BJ (cell line): ENCODE data around the gene TMEM237. TPM values are rescaled to one million over a fixed set of nuclear protein-coding genes. Genes with fewer than 3 reads are reported as not detected.

Source experiments
- CTCF ChIA-PET: fragments of 350-600 bp; formaldehyde crosslinking; extraction: SDS; loops from one replicate; lab custom pipeline; 2021; ENCODE audit warnings: antibody characterized with exemption, inconsistent platforms; lab: Yijun Ruan, JAX
- POLR2A ChIA-PET: fragments of 300-600 bp; sonication (Branson Sonifier 250); formaldehyde crosslinking; extraction: SDS; loops from one replicate; lab custom pipeline; 2021; ENCODE audit warnings: antibody characterized with exemption; lab: Charles Lee
- DNase-seq: peaks from one replicate; pipeline ENCODE4 v3.0.0-alpha.2; 2011; ENCODE audit warnings: low read depth
- H3K27me3 ChIP-seq: 2 replicates; pipeline ENCODE4 v1.6.0; 2011; ENCODE audit warnings: low read length; ENCODE audit not compliant: control insufficient read depth, insufficient read depth
- H3K36me3 ChIP-seq: 2 replicates; pipeline ENCODE4 v1.5.1; 2011; ENCODE audit warnings: low read length; ENCODE audit not compliant: control insufficient read depth, insufficient read depth
- H3K4me3 ChIP-seq: 2 replicates; pipeline ENCODE4 v1.5.1; 2011; ENCODE audit warnings: low read depth, mild to moderate bottlenecking, control low read depth, low read length
- polyA plus RNA-seq: library from polyadenylated mRNA; depleted of rRNA; stranded (reverse); fragments of >200 nt; gene quantifications from 2 replicates; pipeline ENCODE4 v1.2.3, GENCODE V29; 2011
- TF ChIP-seq, protein P1 (sequence below): IDR thresholded peaks from 2 replicates; pipeline ENCODE4 v1.5.1; 2011; ENCODE audit warnings: low read depth, mild to moderate bottlenecking, control low read depth, inconsistent platforms, low read length, moderate library complexity; ENCODE audit not compliant: insufficient read depth

The TMEM237 gene
- polyA plus RNA-seq, 1 experiment = 48.6 TPM

GRCh38 chr2:201654616-201655384 is 11.5 kb upstream of the TMEM237 start:
- Histone ChIP-seq H3K36me3 (no peaks in the 10 kb centered on the region), H3K4me3 (no peak overlapping the region), H3K27me3 (no peaks in the 10 kb centered on the region)
- peak; percentile 72 for DNase-seq
- ChIA-PET CTCF (interaction anchor here (0.6 to 1.7 kb wide), 4 partner anchors 10 to 41 kb away, joined by 3 to 9 read pairs (median 4); no protein-coding TSS in a partner anchor), POLR2A (interaction anchor here (0.6 kb wide), 1 partner anchor 12 kb away, joined by 3 read pairs; no protein-coding TSS in a partner anchor)
- TF ChIP-seq, protein P1, sequence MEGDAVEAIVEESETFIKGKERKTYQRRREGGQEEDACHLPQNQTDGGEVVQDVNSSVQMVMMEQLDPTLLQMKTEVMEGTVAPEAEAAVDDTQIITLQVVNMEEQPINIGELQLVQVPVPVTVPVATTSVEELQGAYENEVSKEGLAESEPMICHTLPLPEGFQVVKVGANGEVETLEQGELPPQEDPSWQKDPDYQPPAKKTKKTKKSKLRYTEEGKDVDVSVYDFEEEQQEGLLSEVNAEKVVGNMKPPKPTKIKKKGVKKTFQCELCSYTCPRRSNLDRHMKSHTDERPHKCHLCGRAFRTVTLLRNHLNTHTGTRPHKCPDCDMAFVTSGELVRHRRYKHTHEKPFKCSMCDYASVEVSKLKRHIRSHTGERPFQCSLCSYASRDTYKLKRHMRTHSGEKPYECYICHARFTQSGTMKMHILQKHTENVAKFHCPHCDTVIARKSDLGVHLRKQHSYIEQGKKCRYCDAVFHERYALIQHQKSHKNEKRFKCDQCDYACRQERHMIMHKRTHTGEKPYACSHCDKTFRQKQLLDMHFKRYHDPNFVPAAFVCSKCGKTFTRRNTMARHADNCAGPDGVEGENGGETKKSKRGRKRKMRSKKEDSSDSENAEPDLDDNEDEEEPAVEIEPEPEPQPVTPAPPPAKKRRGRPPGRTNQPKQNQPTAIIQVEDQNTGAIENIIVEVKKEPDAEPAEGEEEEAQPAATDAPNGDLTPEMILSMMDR = no peak

DNA sequence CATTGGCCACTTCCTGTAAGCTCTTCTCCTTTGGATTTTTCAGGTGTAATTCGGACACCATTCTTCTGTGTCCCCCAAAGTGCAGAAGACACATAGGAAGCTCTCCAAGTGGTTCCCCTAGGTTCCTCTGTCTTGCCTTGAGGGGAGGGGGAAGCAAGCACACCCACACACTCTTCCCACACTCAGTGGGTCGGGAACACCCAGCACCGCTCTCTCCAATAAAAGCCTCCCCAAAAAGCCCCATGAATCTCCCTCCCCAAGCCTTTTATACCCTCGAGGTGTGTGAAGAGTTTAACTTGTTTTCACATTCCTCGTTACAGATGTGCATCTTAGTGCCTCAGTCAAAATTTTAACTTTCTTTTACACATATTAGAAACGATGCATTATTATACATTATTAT is 9.9 kb upstream of the TMEM237 start:
- no peak for DNase-seq
- Histone ChIP-seq H3K36me3 (no peaks in the 10 kb centered on the region), H3K4me3 (no peak overlapping the region), H3K27me3 (no peaks in the 10 kb centered on the region)
- TF ChIP-seq, protein P1 = no peak
- ChIA-PET POLR2A (no interaction called here), CTCF (no interaction called here)

DNA sequence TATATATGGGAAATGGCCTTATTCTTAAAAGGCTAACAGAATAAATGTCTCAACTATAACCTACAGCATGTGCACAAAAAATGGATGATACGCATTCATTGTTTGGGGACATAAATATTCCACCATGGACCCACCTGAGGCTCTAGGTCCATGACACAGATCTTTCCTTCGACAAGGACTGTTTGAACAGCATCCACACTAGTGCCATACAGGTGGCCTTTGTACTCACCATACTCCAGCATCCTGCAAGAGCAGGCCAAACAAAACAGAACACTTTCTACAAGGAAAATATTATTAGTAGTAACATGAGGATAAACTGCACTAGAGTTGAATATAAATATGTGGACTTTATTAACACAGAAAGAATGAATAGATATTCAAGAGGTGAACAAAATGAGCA is 6.1 kb upstream of the TMEM237 start:
- no peaks in the 10 kb centered on the region for H3K36me3 ChIP-seq
- no peak overlapping the region for H3K4me3 ChIP-seq
- ChIA-PET CTCF (no interaction called here), POLR2A (no interaction called here)
- TF ChIP-seq, protein P1 = no peak
- DNase-seq = no peak
- no peaks in the 10 kb centered on the region for H3K27me3 ChIP-seq

DNA sequence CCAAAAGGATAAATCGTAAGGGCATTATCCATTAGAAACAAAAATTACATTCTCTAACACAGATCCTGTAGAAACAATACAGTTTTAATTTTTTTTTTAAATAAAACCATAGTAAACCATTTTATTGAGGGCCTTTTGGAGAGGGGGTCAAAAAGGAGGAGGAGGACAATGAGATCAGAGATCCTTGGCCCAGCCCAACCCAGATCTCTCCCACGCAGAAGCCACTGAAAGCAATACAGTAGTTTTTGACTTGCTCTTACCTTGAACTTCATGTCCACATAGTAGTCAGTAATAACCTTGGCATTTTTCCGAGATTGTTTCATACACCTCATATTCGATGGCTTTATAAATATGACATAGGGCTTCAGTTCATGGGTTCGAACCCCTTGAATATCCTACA is 4.1 kb upstream of the TMEM237 start:
- ChIA-PET CTCF (no interaction called here), POLR2A (no interaction called here)
- no peaks in the 10 kb centered on the region for H3K27me3 ChIP-seq
- no peak overlapping the region for H3K4me3 ChIP-seq
- TF ChIP-seq, protein P1 = no peak
- no peak for DNase-seq
- no peaks in the 10 kb centered on the region for H3K36me3 ChIP-seq

- H3K36me3 ChIP-seq = no peaks in the 10 kb centered on the region
- no peak for DNase-seq
- ChIA-PET POLR2A (no interaction called here), CTCF (no interaction called here)
- no peaks in the 10 kb centered on the region for H3K27me3 ChIP-seq
- H3K4me3 ChIP-seq = peak overlapping the region; percentile 58; the same call in 1 of the 2 replicates
- TF ChIP-seq, protein P1 = no peak
Measured at GRCh38 chr2:201644001-201644400, 698 bp upstream of the TMEM237 start.
